H7 (cell line): ENCODE results near the gene VMO1. TPM values are rescaled to one million over a fixed set of nuclear protein-coding genes. Genes with fewer than 3 reads are reported as not detected.
A peak's percentile ranks its signal among the peaks of the same experiment; 100 is the strongest.

ENCODE experiments used
- DNase-seq: peaks from one replicate; pipeline ENCODE4 v3.0.0; 2012
- H3K27me3 ChIP-seq: 2 replicates; pipeline ENCODE4 v1.6.0; 2011; ENCODE audit warnings: mild to moderate bottlenecking, low read length; ENCODE audit not compliant: control insufficient read depth, insufficient read depth
- H3K36me3 ChIP-seq: replicated peaks from 2 replicates; pipeline ENCODE4 v1.5.1; 2011; ENCODE audit warnings: low read length; ENCODE audit not compliant: control insufficient read depth, insufficient read depth
- H3K4me3 ChIP-seq: 2 replicates; pipeline ENCODE4 v1.5.1; 2011; ENCODE audit warnings: low read depth, mild to moderate bottlenecking, control low read depth, low read length, moderate library complexity; ENCODE audit not compliant: insufficient read depth
- total RNA-seq: library from RNA; depleted of rRNA; stranded (reverse); fragments of >200 nt; shearing (Covaris generic); gene quantifications from 2 replicates; pipeline ENCODE4 v1.2.3, GENCODE V29; 2014

The VMO1 gene
- total RNA-seq, 1 experiment from 2014 or later: not detected

GRCh38 chr17:4751932-4752331 lies 34.2 kb downstream of the VMO1 start:
- H3K36me3 ChIP-seq: no peaks in the 10 kb centered on the region
- no peak overlapping the region for H3K4me3 ChIP-seq
- H3K27me3 ChIP-seq: no peaks in the 10 kb centered on the region; the same call in 1 of the 2 replicates
- DNase-seq: no peak

DNA sequence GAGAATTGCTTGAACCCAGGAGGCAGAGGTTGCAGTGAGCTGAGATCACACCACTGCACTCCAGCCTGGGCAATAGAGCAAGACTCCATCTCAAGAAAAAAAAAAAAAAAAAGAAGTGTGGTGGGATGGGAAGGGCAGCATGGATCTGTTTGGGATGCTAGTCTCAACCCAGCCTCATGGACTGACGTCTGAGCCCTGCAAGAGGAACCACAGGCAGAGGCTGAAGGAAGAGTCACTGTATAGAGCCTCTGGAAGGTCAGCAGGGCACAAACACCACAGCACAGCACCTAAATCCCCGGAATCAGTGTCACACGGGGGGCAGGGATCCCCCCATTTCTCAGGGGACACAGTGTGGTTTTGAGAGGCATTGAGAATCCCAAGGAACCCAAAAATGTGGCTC lies 35.6 kb downstream of the VMO1 start:
- H3K36me3 ChIP-seq: no peaks in the 10 kb centered on the region
- no peak overlapping the region for H3K4me3 ChIP-seq
- H3K27me3 ChIP-seq: no peaks in the 10 kb centered on the region; the same call in 1 of the 2 replicates
- no peak for DNase-seq

DNA sequence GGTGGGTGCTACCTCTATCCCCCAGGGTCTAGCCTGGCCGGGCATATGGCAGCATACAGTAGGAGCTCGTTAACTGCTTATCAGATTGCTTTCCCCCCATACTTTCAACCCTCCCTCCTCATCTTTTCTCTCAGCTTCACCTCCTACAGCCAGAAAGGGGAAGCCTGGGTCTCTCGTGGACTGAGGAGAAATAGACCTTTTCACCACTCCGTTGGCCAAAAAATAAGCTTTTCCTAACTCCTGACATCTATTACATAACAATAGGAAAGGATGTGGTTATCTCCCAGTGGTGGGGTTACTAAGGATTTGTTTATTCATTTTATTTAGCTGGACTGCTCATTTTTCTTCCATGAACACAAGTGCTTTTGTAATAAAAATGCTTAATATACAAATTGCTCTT lies 37.5 kb downstream of the VMO1 start:
- Histone ChIP-seq H3K36me3 (no peaks in the 10 kb centered on the region), H3K27me3 (peaks cover 12% of the 10 kb centered on the region; the same call in 1 of the 2 replicates), H3K4me3 (no peak overlapping the region)
- DNase-seq: no peak

- DNase-seq: no peak
- Histone ChIP-seq H3K36me3 (no peaks in the 10 kb centered on the region), H3K27me3 (peaks cover 12% of the 10 kb centered on the region; the same call in 1 of the 2 replicates), H3K4me3 (no peak overlapping the region)
Measured at GRCh38 chr17:4747847-4748246, 38.3 kb downstream of the VMO1 start.

GRCh38 chr17:4744999-4745969 lies 40.9 kb downstream of the VMO1 start:
- H3K36me3 ChIP-seq: no peaks in the 10 kb centered on the region
- peak; percentile 95 for DNase-seq
- peak overlapping the region; percentile 53 for H3K4me3 ChIP-seq
- peaks cover 32% of the 10 kb centered on the region for H3K27me3 ChIP-seq

- H3K36me3 ChIP-seq: no peaks in the 10 kb centered on the region
- peaks cover 46% of the 10 kb centered on the region for H3K27me3 ChIP-seq
- no peak overlapping the region for H3K4me3 ChIP-seq
- peak; percentile 29 for DNase-seq
Measured at GRCh38 chr17:4743898-4744297, 42.3 kb downstream of the VMO1 start.

- Histone ChIP-seq H3K4me3 (no peak overlapping the region), H3K27me3 (peaks cover 53% of the 10 kb centered on the region), H3K36me3 (no peaks in the 10 kb centered on the region)
- peak; percentile 22 for DNase-seq
Measured at GRCh38 chr17:4743216-4743615, 42.9 kb downstream of the VMO1 start.

- Histone ChIP-seq H3K27me3 (peaks cover 57% of the 10 kb centered on the region), H3K4me3 (no peak overlapping the region), H3K36me3 (no peaks in the 10 kb centered on the region)
- DNase-seq: no peak
Measured at GRCh38 chr17:4742629-4743028, 43.5 kb downstream of the VMO1 start.

DNA sequence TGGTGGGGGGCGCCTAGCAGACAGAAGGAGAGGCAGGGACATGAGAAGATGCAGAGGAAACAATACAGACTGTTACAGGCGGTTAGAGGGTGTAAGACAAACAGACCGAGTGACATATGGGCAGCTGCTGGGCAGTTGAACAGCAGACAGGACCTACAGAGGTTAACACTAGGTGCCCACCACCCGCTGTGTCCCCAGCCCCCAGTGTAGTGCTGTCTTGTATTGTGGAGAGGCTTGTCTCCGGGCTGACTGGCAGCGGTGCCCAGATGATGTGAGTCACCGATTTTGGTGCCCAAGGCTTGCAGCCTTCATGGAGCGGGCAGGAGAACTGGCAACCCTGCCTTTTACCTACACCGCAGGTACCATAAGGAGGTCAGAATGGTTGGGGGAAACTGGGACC lies 44.0 kb downstream of the VMO1 start:
- Histone ChIP-seq H3K27me3 (peaks cover 59% of the 10 kb centered on the region), H3K4me3 (no peak overlapping the region), H3K36me3 (no peaks in the 10 kb centered on the region)
- DNase-seq: no peak

DNA sequence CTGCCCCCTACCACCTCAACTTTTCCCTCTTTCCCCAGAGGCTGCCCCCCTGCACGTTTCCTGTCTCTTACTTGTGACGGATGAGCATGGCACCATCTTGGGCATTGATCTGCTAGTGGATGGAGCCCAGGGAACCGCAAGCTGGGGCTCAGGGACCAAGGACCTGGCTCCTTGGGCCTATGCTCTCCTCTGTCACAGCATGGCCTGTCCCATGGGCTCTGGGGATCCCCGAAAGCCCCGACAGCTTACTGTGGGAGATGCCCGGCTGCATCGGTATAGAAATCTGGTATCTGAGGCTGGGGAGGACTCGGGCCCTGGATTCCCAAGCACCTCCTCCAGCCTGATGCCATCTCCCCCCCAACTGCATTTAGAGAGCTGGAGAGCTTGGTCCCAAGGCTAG lies 44.6 kb downstream of the VMO1 start:
- Histone ChIP-seq H3K36me3 (no peaks in the 10 kb centered on the region), H3K4me3 (no peak overlapping the region), H3K27me3 (peaks cover 61% of the 10 kb centered on the region)
- DNase-seq: no peak

GRCh38 chr17:4740584-4740983 lies 45.6 kb downstream of the VMO1 start:
- no peak for DNase-seq
- Histone ChIP-seq H3K36me3 (no peaks in the 10 kb centered on the region), H3K4me3 (no peak overlapping the region), H3K27me3 (peaks cover 68% of the 10 kb centered on the region)

GRCh38 chr17:4740025-4740351 lies 46.2 kb downstream of the VMO1 start:
- Histone ChIP-seq H3K4me3 (peak overlapping the region; percentile 58), H3K27me3 (peaks cover 66% of the 10 kb centered on the region), H3K36me3 (no peaks in the 10 kb centered on the region)
- DNase-seq: no peak

DNA sequence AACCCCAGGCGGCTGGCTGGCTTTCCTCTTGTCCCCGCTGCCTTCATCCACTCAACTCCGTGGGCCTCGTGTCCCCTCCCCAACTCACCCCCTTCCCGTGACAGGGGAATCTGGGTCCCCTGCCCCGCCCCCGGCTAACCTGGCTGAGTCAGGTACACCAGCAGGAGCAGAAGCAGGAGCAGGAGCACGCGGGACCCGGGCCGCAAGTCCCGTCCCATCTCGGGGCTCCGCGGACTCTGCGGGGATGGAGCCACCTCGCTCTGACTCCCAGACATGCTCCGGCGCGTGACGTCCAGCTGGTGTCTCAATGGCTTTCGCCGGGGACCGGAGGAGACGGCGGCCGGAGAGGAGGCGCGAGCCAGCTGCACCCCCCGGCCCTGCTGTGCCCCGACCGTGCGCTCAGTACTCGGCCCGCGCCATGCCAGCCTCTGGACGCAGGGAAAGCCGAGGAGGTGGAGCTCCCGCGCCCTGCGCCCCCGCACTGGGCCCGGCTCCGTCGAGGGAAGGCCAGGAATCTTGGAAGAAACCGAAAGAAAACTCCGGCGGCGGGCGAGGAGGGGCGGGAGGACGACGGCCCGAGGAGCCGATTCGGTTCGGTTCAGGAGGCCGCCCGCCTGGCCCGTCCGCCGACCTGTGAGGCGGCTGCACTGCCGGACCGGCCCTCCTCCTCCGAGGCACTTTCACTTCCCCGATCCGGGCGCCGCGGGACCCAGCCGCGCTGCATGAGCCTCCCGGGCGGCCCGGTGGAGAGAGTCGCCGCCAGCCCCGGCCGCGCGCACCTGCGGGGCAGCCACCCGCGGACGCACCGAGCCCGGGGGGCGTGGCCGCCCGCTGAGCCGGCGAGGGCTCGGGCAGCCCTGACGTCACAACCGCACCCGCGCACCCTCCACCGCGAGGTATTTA lies 46.8 kb downstream of the VMO1 start, which contains the start of the genes CXCL16 and ZMYND15:
TSS of gene CXCL16 (minus strand) at position 807 of the 903 bp plus-strand sequence. CDS start at position 218, 589 bp downstream.
TSS of gene ZMYND15 (plus strand) at position 712 of the 903 bp plus-strand sequence. CDS start 716 bp downstream, outside the sequence.
- no peaks in the 10 kb centered on the region for H3K36me3 ChIP-seq
- peaks cover 65% of the 10 kb centered on the region for H3K27me3 ChIP-seq
- DNase-seq: peak; percentile 90
- H3K4me3 ChIP-seq: peak within 1 kb of the TSS; percentile 58
